NCI-H1436 (cell line): ENCODE data around the gene SPOCK3.

Experiments used
- DNase-seq: peaks from one replicate; lab custom pipeline; 2025; lab: John Stamatoyannopoulos, UW

SPOCK3 gene

DNA sequence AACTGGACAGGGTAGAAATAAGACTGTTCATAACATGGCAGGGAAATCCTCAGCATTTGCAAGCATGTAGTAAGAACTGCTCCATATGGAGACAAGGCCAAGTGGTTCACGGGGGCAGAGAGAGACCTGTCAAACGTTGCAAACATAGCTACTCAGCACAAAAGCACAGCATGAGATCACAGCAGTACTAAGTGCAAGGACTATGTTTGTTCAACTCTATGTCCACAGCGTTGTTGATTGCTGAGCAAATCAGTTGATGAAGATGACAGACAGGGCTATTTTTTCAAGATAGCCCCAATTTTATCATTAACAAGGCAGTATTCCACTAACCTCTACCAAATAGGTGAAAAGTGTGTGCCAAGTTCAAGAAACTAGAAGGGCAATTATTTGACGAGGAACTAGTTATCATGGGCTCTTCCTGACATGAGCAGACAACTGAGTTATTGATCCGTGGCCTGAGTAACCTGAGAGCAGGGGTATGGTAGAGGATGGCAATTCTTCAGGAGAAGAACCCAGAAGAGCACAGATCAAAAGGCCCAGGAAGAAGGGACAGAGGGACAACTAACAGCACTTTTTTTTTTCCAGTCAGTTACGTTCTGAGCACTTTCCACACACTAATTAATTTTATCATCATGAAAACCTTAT lies 57.4 kb downstream of the SPOCK3 start:
- no peak for DNase-seq

DNA sequence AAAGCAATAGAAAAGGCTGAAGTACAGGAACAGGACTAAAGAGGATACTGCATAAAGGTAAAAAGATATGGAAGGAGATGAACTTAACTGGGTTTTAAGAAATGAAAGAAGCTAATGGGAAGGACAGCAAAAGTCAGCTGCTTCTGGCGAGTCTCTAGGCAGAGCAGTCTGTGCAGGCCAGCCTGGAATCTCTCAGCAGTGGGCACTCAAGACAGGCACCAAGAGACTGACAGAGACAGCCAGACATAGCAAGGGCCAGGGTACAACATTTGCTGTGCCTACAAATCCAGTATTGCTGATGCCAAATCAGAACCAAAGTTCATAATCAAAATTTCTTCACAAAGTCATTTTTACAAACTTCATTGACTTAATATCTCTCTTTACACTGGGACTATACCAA lies 62.4 kb downstream of the SPOCK3 start:
- DNase-seq = no peak

DNA sequence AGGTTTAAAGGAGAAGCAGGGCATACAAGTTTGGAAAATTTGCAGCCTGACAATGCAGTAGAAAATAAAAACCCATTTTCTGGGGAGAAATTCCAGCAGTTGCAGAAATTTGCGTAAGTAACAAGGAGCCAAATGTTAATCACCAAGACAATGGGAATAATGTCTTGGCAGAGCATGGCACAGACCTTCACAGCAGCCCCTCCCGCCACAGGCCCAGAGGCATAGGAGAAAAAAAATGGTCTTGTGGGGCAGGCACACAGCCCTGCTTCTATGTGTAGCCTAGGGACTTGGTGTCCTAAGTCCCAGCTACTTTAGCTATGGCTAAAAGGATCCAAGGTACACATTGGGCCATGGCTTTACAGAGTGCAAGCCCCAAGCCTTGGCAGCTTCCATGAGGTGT lies 65.7 kb downstream of the SPOCK3 start:
- DNase-seq = no peak

DNA sequence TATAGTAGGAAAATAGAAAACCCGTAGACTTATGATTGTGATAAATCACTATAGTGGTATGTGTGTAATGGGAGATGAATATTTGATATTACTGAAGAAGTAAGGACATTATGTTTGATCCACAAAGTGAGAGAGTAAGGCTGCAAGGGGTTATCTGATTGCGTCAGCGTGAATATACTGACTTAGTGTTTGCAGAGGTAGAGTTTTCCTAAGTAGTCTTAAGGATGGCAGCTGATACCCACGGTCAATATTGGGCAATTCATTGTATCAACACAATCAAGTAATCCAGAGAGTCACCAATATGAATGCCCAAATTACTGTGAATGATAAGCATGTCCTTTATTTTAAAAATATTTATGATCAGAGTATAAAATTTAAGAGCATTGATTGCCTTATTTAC lies 83.7 kb downstream of the SPOCK3 start:
- no peak for DNase-seq

DNA sequence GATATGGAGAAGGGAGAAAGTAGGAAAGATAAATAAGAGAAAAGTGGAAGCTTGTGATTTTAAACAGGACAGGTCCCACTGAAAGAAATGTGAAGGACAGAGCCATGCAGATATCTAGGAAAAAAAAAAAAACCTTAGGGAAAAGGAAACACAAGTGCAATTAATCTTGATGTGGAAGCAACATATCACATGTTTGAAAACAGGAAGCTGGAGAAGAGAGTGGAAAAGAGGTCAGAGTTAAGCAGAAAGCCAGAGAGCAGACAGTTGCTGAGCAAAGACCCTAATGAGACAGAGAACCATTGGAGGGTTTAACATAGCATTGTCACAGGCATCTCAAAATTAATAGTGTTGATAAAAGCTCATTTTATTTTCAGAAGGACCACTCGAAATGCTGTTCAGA lies 89.7 kb downstream of the SPOCK3 start:
- no peak for DNase-seq

DNA sequence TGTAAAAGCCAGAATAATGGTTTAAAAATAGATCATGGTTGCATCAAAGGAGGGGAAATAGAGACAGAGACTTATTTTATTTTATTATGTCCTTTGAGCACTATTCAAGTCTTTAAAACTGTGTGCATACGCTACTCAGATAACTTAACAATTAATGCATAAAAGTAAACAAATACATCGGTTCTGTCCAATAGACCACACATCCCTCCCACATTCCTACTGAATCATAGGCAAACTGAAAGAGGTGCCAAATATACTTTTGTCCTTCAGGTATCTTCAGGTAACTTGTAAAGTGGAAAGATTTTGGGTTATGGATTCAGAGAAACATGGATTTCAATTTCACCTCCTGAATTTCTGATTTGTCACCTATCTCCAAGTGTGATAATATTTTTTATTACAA lies 91.3 kb downstream of the SPOCK3 start:
- no peak for DNase-seq

DNA sequence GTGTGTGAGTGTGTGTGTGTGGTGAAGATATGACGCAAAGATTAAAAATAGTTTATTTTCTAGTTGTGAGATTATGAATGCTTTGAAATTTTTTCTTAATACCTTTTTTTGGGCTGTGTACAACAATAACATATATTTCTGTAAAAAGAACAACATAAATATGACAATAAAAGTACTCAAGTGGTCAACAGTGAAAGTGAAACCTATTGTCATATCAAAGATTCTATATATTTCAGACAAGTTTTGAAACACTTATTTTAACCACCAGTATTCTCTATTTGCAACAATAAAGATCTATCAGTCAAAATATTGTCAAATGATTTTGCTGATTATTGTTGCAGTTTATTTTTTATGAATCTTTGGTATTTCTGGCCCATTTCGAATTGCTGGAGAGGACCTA lies 98.0 kb downstream of the SPOCK3 start:
- no peak for DNase-seq

DNA sequence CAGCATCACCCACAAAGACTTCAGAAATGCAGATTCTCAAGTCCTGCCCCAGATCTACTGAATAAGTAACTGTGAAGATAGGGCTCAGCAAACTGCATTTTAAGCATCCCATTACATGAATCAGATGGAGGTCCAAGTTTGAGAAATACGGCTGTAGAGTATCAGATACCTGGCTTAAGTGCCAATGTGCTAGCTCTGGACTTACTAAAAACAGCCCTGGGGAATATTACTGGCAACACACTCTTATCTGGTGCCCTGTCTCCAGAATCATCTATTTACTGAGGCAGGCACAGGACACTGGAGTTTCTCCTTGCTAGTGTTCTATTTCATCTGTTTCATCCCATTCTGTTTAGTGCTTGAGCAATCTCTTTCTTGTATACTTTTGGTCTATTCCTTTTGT lies 105.1 kb downstream of the SPOCK3 start:
- DNase-seq = no peak

DNA sequence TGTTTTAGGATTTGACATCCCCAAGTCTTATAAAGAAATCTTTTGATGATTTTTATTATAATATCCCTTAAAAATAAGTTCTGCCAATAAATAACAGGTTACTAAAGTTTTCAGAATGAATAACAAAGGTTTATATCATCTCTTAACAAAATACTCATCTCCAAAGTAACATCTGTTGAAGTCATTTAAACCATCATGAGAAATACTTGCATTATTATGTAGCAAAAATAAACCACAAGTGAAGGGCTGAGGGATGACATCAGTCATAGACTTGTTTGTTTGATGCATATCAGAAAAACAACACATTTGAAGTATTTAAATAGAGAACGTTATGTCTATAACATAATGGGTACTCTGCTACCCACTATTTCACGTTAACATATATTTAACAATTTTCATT lies 114.9 kb downstream of the SPOCK3 start:
- no peak for DNase-seq

DNA sequence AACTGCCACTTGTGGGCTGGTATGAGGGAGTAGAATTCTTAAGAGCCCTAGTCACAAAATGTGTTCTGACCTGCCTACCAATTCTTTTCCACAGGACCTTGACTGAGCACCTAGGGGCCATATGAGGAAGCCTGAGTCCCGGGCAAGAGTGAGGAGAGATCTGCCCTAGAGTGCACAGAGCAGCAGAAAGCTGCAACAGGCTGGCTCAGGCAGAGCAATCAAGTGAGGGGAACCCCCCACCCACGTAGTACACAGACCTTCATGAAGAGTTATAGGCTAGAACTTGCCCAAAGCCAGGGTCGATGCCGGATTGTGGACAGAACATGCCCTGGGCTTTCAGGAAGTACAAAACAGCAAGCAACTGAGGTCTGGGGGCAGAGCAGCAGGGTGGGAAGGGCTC lies 117.0 kb downstream of the SPOCK3 start:
- DNase-seq = no peak

DNA sequence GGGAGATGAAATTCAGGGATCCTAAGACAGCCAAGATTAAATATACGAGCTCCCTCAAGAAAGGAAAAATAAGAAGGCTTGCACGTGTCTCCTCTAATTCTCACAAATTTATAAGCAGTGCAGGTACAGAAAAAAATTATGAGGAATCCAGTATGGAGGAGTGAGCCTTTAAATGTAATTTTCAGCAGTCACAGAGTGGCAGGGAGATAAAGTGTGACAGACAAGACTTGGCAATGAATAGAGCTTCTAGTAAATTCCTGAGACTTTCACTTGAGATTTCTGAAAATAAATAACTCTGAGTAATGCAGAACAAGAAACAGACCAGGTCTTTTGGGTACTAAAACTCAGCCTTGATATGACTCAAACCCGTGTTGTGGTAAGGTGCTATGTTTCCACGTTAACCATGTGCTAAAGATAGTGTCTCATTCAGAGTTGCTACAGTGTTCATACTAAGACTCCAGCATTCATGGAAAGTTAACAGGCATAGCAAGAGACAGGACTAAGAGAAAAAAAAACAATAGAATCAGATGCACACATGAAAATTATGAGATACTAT lies 119.8 kb downstream of the SPOCK3 start:
- no peak for DNase-seq

DNA sequence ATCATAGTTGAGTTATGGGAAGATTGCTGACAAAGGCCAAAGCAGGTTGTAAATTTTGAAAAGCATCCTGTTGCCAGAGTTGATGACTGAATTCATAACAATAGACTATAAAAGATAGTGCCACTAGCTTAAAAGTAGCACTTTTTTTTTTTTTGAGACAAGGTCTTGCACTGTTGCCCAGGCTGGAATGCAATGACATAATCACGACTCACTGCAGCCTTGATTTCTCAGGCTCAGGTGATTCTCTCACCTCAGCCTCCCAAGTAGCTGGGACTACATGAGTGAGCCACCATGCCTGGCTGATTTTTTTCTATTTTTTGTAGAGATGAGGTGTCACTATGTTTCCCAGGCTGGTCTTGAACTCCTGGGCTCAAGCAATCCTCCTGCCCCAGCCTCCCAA lies 122.7 kb downstream of the SPOCK3 start:
- no peak for DNase-seq

DNA sequence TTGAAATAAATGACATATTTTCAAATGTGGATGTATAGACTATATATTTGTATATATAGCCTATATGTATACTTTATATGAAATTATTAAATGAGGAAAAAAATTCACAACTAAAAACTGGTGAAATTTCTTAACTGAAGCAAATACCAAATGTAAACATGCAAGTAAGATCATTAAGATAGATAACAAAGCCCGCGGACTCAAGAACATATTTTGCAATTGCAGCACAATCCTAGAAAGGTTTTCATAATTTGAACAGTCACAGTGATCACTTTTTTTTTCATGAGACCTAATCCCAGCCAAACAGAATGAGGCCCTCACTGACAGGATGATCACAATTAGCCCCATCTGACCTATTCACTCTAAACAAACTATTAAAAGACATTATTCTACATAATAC lies 123.2 kb downstream of the SPOCK3 start:
- no peak for DNase-seq

DNA sequence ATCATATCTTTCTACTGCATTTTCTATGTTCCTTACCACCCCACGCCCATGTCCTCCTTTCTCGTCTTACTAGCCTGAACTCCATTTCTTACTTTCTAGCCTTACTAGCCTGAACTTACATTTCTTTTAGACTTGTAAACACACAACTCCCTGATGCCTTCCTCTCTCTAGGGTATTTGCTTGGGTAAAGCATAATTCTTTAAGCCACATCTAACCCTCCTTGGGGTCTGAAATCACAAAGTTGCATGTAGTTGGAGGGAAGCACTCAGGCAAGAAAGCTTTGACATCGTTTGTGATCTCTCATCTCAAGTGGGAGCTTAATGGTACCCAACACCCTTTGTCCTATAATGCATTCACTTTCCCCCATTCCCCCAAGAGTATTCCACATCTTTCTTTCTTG lies 124.4 kb downstream of the SPOCK3 start:
- no peak for DNase-seq

DNA sequence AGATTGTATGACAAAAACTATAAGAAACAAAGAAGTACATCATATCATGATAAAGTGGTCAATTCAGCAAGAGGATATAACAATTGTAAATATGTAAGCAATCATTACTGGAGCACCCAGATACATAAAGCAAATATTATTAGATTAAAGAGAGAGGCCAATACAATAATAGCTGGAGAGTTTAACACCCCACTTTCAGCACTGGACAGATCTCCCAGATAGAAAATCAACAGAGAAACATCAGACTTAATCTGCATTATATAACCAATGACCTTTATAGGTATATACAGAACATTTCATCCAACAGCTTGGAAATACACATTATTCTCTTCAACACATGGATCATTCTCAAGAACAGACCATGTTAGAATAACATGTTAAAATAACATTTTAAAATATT lies 128.4 kb downstream of the SPOCK3 start:
- no peak for DNase-seq

DNA sequence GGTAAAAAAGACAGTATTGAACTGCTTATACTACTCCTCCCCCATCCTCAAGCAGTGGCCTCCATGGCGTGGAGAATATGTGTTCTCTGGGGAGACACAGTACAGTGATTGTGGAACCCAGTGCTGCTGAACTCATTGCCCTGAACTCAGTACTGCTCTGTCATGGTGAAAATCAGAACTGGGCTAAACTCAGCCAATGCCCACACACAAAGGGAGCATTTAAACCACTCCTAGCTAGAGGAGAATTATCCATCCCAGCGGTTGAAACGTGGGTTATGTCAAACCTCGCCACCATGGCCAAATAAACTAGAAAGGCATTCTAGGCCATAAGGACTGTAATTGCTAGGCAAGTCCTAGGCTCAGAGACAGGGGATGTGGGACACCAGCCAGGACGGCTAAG lies 131.8 kb downstream of the SPOCK3 start:
- no peak for DNase-seq

DNA sequence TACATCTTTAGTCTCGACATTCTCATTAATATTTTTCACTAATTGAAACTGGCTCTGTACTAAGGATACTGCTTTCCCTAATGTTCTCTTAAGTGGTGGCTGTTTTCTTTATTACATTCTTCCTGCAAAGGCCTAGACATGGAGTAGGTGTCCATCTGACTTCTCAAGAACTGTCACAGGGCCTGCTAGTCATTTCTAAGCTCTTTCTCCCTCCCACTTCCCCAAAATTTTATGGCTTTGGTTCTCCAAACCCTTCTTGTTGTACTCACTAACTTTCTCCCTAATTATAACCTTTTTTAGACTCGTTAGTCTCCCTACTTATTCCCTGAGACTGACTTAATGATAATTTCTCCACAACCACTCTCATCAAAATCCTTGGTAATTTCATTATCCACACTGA lies 133.3 kb downstream of the SPOCK3 start:
- DNase-seq = no peak

DNA sequence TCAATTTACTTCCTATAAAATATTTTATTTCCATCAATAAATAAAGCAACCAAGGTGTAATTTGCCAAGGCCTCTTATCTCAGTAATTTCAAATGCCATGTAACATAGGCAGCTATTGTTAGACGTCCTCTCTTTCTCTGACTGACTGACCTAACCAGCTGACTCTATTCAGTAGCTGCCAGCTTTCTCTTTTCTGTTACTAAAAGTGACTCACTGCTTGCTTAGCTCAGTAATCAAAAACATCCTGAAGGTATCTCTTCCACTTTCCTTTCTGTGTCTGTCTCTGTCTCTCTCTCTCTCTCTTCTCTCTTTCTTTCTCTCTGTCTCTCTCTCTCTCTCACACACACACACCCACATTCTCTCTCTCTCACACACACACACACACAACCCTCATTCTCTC lies 134.2 kb downstream of the SPOCK3 start:
- DNase-seq = peak; percentile 73

DNA sequence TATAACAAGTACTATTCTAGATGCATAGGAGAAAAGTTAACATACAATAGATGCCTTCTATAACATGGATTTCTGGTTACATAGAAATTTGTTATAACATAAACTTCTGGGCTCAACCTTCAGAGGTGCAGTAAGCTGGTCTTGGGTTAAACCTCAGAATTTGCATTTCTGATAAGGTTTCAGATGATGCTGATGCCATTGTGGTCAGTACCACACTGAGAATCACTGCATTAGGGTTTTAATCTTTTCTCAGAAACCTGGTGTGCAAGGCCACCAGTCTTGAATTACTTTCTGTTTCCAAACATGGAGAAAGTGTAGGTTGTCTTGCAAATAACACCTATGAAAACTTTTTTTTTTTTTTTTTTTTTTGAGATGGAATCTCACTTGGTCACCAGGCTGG lies 146.2 kb downstream of the SPOCK3 start:
- no peak for DNase-seq

DNA sequence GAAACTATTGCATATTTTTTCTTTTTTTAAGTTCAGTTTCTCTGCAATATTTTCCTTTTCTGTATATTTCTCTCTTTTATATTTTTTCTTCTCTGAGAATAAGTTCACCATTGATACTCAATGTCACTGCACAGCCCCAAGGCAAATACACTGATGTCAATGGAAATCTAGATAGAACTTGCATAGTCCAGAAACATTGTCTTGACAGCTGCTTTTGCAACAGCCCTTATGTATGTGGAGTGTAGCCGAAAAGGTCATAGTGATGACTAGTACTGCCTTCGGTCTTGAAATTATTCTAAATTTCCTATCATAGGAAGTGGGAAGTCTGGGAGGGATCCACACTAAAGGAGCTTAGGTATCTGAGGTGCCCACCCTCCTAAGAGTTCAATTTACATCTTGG lies 150.0 kb downstream of the SPOCK3 start:
- no peak for DNase-seq

DNA sequence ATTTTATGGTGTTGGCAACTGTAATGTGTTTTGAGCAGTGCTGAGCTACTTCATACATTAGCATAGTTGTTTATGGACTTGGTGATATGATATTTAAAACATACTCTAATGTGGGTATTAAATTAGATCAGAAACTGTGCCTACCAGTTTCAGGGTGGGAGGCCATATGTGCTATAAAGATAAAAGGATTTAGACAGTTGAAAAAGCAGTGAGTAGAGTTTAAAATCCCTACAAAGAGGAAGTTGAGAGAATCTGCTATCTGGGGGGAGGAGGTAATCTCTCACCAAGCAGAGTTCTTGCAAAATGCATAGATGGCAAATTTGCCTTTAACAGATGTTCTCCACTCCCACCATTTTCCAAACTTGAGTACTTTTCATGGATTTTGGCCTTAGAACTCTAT lies 154.5 kb downstream of the SPOCK3 start:
- no peak for DNase-seq

DNA sequence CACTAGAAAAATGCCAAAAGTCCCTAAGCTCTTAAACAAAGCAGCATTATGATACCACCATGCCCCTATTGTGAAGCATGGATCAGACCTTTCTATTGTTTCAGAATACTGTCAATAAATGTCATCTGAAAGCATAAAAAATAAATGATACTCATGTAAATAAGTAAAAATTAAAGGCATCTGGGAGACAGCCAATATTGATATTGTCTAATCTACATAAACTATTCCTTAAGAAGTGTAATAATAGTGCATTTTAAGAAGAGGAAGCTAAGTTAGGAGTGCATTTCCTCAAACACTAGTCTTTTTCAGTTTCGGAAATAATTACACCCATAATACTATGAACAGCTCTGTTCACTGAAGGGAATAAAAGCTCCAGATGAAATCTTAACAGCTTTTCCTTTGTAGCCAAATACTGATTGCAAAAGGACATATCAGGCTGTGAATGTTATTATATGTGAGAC lies 181.6 kb downstream of the SPOCK3 start:
- DNase-seq = no peak

DNA sequence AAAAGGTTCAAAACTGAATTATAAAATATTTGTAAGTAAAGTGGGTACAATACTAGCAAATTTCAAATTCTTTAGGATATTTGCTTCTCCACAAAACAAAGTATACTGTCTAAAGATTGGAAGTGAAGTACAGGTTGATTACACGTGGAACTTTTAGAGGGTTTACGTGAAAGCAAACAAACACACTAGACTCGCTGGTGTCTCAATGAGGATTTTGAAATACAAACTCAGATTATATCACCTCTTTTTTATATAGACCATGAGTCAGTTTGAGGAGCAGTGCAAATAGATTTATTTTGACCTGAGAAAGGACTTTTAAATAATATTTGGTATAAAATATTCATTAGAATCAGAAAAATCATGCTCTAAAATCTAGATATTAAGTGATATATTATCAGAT lies 185.0 kb downstream of the SPOCK3 start:
- no peak for DNase-seq

DNA sequence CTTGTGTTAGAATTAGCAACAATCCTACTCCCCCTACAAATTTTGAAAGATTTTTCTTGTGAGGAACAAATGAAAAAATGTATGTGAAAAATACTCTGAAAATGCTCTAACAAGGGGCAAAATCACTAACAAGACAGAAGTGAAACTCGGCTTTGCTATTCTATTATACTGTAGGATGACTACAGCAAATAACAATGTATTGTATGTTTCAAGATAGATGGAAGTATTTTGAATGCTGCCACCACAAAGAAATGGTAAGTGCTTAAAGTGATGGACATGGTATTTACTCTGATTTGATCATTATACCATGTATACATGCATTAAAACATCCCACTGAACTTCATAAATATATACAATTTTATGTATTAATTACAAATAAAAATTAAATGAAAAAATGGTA lies 192.8 kb downstream of the SPOCK3 start:
- no peak for DNase-seq
